KOPT-K1 (cell line): Measurements from ENCODE around the gene EFCAB7.

Source experiments
- H3K27ac ChIP-seq: fragments of 200-600 bp; sonication (generic); 2 replicates; pipeline ENCODE4 v1.5.1; 2016; ENCODE audit warnings: antibody characterized with exemption, mild to moderate bottlenecking, low read depth, low read length; ENCODE audit not compliant: poor library complexity, severe bottlenecking
- H3K36me3 ChIP-seq: fragments of 200-600 bp; sonication (generic); 2 replicates; pipeline ENCODE4 v1.5.1; 2017; ENCODE audit warnings: antibody characterized with exemption, mild to moderate bottlenecking, low read length, moderate library complexity; ENCODE audit not compliant: insufficient read depth
- H3K9me3 ChIP-seq: fragments of 200-600 bp; sonication (generic); 2 replicates; pipeline ENCODE4 v1.5.1; 2017; ENCODE audit warnings: antibody characterized with exemption, low read length, mild to moderate bottlenecking; ENCODE audit not compliant: insufficient read depth, poor library complexity, severe bottlenecking

EFCAB7 gene

GRCh38 chr1:63522891-63523728 is at the start of gene EFCAB7, which contains the start of gene ITGB3BP:
Gene EFCAB7, plus strand, starts transcription at chr1:63523525. Its CDS starts 2,048 bp downstream, at chr1:63525573.
Gene ITGB3BP, minus strand, starts transcription at chr1:63523225. Its CDS starts 92 bp downstream, at chr1:63523133.
- Histone ChIP-seq H3K9me3 (no peaks in the 10 kb centered on the region), H3K27ac (peak within 1 kb of the TSS; percentile 77), H3K36me3 (peaks cover 17% of the 10 kb centered on the region; the same call in 1 of the 2 replicates)

GRCh38 chr1:63475761-63476160 is 47.6 kb upstream of the EFCAB7 start:
- Histone ChIP-seq H3K36me3 (peaks cover 15% of the 10 kb centered on the region; the same call in 1 of the 2 replicates), H3K27ac (no peak overlapping the region), H3K9me3 (peaks cover 11% of the 10 kb centered on the region)

DNA sequence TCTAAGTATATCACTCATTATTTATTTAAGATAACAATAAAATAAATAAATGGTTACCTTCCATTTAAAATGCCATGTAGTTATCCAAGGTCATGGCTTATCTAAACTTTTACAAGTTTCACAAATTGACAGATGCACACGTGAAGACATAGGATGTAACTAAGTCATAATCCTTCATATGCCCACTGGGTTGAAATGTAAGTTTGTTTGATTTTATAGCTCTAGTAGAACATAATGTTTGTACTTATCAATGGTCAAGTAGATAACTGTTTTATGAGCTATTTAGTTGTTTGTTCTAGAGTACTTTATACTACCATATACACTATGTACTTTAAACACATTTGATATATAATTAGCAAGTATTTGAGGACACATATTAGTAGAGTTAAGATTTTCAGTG is 43.3 kb upstream of the EFCAB7 start:
- Histone ChIP-seq H3K36me3 (peaks cover 14% of the 10 kb centered on the region; the same call in 1 of the 2 replicates), H3K9me3 (no peaks in the 10 kb centered on the region), H3K27ac (no peak overlapping the region)

DNA sequence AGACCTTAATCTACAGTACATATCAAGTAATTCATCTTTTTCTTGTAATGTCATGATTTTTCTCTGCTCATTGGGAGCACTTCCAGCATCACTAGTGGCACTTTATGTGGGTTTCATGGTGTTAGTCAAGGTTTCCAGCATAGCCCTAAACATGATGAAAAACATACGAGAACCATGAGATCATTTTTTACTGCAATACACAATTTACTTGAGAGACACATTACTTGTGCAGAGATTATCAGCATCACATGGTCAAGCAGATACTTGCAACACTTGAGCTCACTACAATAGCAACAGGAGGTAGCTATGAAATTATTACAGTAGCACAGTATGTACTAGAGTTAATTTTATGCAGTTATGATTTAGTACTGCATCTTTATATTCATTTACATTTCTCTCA is 36.7 kb upstream of the EFCAB7 start:
- no peak overlapping the region for H3K27ac ChIP-seq
- H3K9me3 ChIP-seq = no peaks in the 10 kb centered on the region
- peaks cover 5% of the 10 kb centered on the region; the same call in 1 of the 2 replicates for H3K36me3 ChIP-seq

GRCh38 chr1:63487336-63488065 is 35.8 kb upstream of the EFCAB7 start:
- Histone ChIP-seq H3K9me3 (no peaks in the 10 kb centered on the region), H3K36me3 (peaks cover 5% of the 10 kb centered on the region; the same call in 1 of the 2 replicates), H3K27ac (no peak overlapping the region)

- H3K9me3 ChIP-seq = peaks cover 8% of the 10 kb centered on the region
Observed at GRCh38 chr1:63497577-63497976, 25.7 kb upstream of the EFCAB7 start.

GRCh38 chr1:63498106-63498505 is 25.2 kb upstream of the EFCAB7 start:
- peaks cover 8% of the 10 kb centered on the region for H3K9me3 ChIP-seq
- peaks cover 10% of the 10 kb centered on the region; the same call in 1 of the 2 replicates for H3K36me3 ChIP-seq
- H3K27ac ChIP-seq = no peak overlapping the region

More at GRCh38 chr1:63497577-63497976, 25.7 kb upstream of the EFCAB7 start:
- Histone ChIP-seq H3K27ac (no peak overlapping the region), H3K36me3 (peaks cover 10% of the 10 kb centered on the region; the same call in 1 of the 2 replicates)

- Histone ChIP-seq H3K36me3 (peaks cover 13% of the 10 kb centered on the region), H3K9me3 (peaks cover 8% of the 10 kb centered on the region), H3K27ac (no peak overlapping the region)
Observed at GRCh38 chr1:63501256-63501655, 22.1 kb upstream of the EFCAB7 start.

GRCh38 chr1:63506782-63507181 is 16.5 kb upstream of the EFCAB7 start:
- H3K9me3 ChIP-seq = no peaks in the 10 kb centered on the region
- no peak overlapping the region for H3K27ac ChIP-seq
- peaks cover 31% of the 10 kb centered on the region for H3K36me3 ChIP-seq

DNA sequence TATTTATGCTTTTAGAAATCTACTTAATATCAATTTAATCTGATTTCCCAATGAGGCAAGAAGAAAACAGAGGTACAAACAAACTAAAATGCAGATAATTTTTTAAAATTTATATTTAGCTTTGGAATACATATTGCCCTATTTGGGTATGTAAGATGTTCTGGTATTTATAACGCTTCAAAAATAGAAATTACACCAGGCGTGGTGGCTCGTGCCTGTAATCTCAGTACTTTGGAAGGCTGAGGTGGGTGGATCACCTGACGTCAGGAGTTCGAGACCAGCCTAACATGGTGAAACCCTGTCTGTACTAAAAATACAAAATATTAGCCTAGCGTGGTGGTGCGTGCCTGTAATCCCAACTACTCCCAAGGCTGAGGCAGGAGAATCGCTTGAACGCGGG is 13.6 kb upstream of the EFCAB7 start:
- Histone ChIP-seq H3K36me3 (peaks cover 31% of the 10 kb centered on the region), H3K27ac (no peak overlapping the region), H3K9me3 (no peaks in the 10 kb centered on the region)

DNA sequence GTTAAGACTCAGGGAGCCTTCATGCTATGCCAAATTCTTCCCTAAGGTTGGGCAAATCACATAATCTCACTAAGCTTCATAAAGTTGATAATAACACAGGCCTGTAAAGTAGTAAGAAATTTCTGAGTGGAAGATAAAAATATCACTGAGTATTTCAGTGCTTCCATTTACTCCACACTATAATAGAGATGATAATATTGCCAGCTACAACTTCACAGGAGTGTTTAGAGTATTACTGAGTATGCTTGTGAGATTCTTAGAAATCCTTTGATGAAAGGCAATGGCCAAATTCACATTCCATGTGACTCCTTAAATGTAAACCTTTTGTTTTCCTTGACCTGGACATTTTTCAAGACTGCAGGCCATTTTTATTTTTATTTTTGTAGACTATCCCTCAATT is 10.7 kb upstream of the EFCAB7 start:
- H3K36me3 ChIP-seq = peaks cover 15% of the 10 kb centered on the region
- H3K9me3 ChIP-seq = no peaks in the 10 kb centered on the region
- H3K27ac ChIP-seq = no peak overlapping the region

DNA sequence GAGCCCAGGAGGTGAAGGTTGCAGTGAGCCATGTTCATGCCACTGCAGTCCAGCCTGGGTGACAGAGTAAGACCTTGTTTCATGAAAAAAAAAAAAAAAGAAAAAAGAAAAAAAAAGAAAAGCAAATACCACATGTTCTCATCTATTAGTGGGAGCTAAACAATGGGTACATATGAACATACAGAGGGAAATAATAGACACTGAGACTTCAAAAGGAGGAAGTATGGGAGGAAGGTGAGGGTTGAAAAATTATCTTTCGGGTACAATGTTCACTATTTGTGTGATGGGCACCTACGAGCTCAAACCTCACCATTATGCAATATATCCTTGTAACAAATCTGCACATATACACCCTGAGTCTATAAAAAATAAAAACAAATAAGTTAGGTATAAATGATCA is 6.7 kb upstream of the EFCAB7 start:
- Histone ChIP-seq H3K9me3 (no peaks in the 10 kb centered on the region), H3K27ac (no peak overlapping the region), H3K36me3 (no peaks in the 10 kb centered on the region)

DNA sequence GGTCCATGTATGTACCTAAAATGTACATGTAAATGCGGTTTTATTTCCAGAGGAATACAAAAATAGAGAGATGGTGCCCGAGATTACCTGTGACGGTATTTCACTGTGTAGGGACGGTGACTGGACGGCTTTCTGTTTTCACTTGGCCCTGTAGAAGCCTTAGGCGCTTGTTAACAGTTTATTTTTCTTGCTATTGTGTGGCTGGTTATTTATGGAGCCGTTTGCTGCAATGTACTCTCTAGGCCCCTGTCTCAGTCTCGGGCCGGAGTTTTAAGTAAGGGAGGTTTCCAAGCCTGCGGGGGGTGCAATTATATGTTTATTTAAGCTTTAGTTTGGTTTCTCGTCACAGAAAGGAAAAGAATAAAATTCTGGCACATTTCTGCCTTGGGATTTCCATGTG is 413 bp downstream of the EFCAB7 start:
- no peaks in the 10 kb centered on the region for H3K9me3 ChIP-seq
- H3K27ac ChIP-seq = peak overlapping the region; percentile 77

GRCh38 chr1:63524201-63524600 is 876 bp downstream of the EFCAB7 start:
- Histone ChIP-seq H3K9me3 (no peaks in the 10 kb centered on the region), H3K36me3 (peaks cover 23% of the 10 kb centered on the region; the same call in 1 of the 2 replicates), H3K27ac (peak overlapping the region; percentile 77)

More for the DNA sequence above, 413 bp downstream of the EFCAB7 start:
- peaks cover 20% of the 10 kb centered on the region; the same call in 1 of the 2 replicates for H3K36me3 ChIP-seq

DNA sequence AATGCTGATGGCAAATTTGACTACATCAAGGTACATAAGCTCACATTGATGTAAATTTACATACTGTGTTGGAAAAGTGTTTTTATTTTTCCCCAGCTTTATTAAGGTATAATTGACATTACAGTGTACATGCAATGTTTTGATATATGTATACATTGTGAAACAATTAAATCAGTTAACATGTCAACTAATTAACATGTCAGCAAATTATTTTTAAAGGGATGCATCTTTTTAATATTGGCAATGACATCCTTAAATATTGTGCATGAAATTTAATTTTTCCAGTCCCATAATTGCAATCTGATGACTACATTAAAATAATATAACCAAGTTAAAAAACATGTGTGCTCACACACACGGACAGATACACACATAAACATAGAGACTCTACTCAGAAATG is 9.4 kb downstream of the EFCAB7 start:
- peaks cover 45% of the 10 kb centered on the region for H3K36me3 ChIP-seq
- H3K9me3 ChIP-seq = no peaks in the 10 kb centered on the region

More for the DNA sequence above, 9.4 kb downstream of the EFCAB7 start:
- H3K27ac ChIP-seq = no peak overlapping the region
